Sigmoid colon (tissue), 7 donors: ENCODE results near the gene TMEM225B. TPM values are rescaled to one million over a fixed set of nuclear protein-coding genes. Genes with fewer than 3 reads are reported as not detected.

Experiments
- DNase-seq: peaks from one replicate; pipeline ENCODE4 v3.0.0-alpha.2; 2019
- H3K27ac ChIP-seq, 4 donors: fragments of 200-600 bp; sonication (generic); one replicate each; pipeline ENCODE4 v1.5.1; 2016 to 2019; ENCODE audit warnings: mild to moderate bottlenecking in 1 of 4
- H3K27me3 ChIP-seq, 3 donors: fragments of 200-600 bp; sonication (generic); one replicate each; pipeline ENCODE4 v1.5.1; 2019; ENCODE audit warnings: mild to moderate bottlenecking in 1 of 3
- H3K36me3 ChIP-seq, 4 donors: fragments of 200-600 bp; sonication (generic); one replicate each; pipeline ENCODE4 v1.5.1; 2016 to 2019
- H3K4me1 ChIP-seq, 4 donors: fragments of 200-600 bp; sonication (generic); one replicate each; pipeline ENCODE4 v1.5.1; 2017 to 2019
- H3K4me3 ChIP-seq, 4 donors: fragments of 200-600 bp; sonication (generic); one replicate each; pipeline ENCODE4 v1.5.1; 2017 to 2019; ENCODE audit warnings: mild to moderate bottlenecking in 2 of 4, moderate library complexity in 1 of 4
- H3K9me3 ChIP-seq, 4 donors: fragments of 200-600 bp in 3 of 4; sonication (generic) in 3 of 4; one replicate each; pipeline versions ENCODE4 v1.5.1 to v1.6.1; 2013 to 2019
- EP300 ChIP-seq, 4 donors: sonication (generic); formaldehyde crosslinking; IDR thresholded peaks; one replicate each; pipeline ENCODE4 v1.6.1; 2017; ENCODE audit warnings: antibody characterized with exemption in 4 of 4
- POLR2A ChIP-seq, 2 donors: fragments of 450-650 bp; IDR thresholded peaks; one replicate each; pipeline ENCODE4 v1.6.1; 2016; ENCODE audit warnings: antibody characterized with exemption in 2 of 2, mild to moderate bottlenecking in 2 of 2, moderate library complexity in 2 of 2
- POLR2AphosphoS5 ChIP-seq, 4 donors: sonication (generic); formaldehyde crosslinking; IDR thresholded peaks; one replicate each; pipeline ENCODE4 v1.6.1; 2017; ENCODE audit warnings: antibody characterized with exemption in 4 of 4
- WGBS, 2 donors: extraction: QIAGEN DNeasy Blood & Tissue Kit; methylation state at CpG; one replicate each; pipeline ENCODE4 v1.1.7; 2013; 5-methylcytosine and 5-hydroxymethylcytosine counted together
- intact Hi-C: fragments of 100-400 bp; cut with DNase I; formaldehyde crosslinking; loops from one replicate; pipeline ENCODE4 v1.15.1; 2023
- polyA plus RNA-seq, 3 donors: library from polyadenylated mRNA; stranded (reverse); fragments of 200-250 nt; gene quantifications; one replicate each; pipeline ENCODE4 v1.2.3, GENCODE V29; 2013
- total RNA-seq, 4 donors: library from RNA; depleted of rRNA; stranded (reverse); fragments of >200 nt; gene quantifications; one replicate each; pipeline ENCODE4 v1.1.0, GENCODE V29; 2016
- TF ChIP-seq, protein P1 (sequence below), 4 experiments: fragments of 450-650 bp in 3 of 4; fragments of 200-600 bp in 1 of 4; IDR thresholded peaks; one replicate each; pipeline ENCODE4 v1.5.1; 2016 to 2019; ENCODE audit warnings: antibody characterized with exemption in 4 of 4, mild to moderate bottlenecking in 3 of 4, moderate library complexity in 2 of 4
- donor health status: healthy with polysubstance abuse.
- donor health status: Bipolar disorder and iron deficiency.
- donor health status: healthy.

The TMEM225B gene
- total and polyA plus RNA-seq, 7 donors, result 0.38 to 1.8 (median 0.41) TPM; not detected in 4

DNA sequence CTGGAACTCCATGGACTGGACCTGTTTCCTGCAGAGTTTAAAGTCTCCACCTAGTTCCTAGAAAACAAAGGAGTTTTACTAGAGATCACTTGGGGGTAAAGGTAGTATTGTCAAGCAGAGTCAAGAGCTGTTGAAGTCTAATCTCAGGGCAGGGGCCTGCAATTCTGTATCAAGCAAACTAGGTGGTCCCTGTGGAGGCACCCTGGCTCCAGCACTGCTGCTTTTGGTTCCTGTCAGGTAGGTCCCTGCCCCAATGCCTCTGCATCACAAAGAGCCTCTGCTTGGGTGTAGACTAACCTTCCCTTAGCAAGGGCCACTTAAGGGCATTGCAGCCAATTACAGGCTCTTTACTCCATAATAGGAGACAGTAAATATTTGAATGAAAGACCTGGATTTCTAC lies 41.2 kb downstream of the TMEM225B start:
- Histone ChIP-seq H3K27ac (no peak overlapping the region), H3K27me3 (no peaks in the 10 kb centered on the region), H3K4me3 (no peak overlapping the region), H3K4me1 (no peaks in the 10 kb centered on the region), H3K36me3 (peaks cover 0 to 7% (median under 1%) of the 10 kb centered on the region in 4 donors), H3K9me3 (no peaks in the 10 kb centered on the region)
- no peak for DNase-seq
- intact Hi-C loops, result no loop called here
- TF ChIP-seq, protein P1, sequence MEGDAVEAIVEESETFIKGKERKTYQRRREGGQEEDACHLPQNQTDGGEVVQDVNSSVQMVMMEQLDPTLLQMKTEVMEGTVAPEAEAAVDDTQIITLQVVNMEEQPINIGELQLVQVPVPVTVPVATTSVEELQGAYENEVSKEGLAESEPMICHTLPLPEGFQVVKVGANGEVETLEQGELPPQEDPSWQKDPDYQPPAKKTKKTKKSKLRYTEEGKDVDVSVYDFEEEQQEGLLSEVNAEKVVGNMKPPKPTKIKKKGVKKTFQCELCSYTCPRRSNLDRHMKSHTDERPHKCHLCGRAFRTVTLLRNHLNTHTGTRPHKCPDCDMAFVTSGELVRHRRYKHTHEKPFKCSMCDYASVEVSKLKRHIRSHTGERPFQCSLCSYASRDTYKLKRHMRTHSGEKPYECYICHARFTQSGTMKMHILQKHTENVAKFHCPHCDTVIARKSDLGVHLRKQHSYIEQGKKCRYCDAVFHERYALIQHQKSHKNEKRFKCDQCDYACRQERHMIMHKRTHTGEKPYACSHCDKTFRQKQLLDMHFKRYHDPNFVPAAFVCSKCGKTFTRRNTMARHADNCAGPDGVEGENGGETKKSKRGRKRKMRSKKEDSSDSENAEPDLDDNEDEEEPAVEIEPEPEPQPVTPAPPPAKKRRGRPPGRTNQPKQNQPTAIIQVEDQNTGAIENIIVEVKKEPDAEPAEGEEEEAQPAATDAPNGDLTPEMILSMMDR (IDR thresholded peaks at IDR 0.05), result no peak
- TF ChIP-seq EP300 (IDR thresholded peaks at IDR 0.05), result no peak
- TF ChIP-seq POLR2AphosphoS5 (IDR thresholded peaks at IDR 0.05), result no peak
- TF ChIP-seq POLR2A (IDR thresholded peaks at IDR 0.05), result no peak

DNA sequence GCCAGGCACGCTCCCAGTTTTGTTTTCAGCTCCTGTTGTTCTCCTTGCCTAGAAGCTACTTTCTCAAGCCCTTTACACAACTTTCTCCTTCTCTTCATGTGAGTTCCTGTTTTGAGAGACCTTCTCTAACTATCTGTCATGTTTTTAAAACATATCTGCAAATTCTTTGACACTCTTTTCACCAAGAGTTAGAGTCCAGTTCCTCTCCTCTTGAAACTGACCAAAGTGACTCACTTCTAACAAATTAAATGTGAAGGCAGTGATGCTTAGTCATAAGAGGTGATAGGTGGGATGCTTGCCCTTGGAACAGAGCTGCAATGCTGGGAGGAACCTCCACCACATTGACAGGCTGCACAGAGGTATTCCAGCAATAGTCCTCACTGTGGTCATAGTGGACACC lies 44.0 kb downstream of the TMEM225B start:
- H3K27me3 ChIP-seq, result no peaks in the 10 kb centered on the region
- TF ChIP-seq POLR2AphosphoS5 (IDR thresholded peaks at IDR 0.05) (no peak), POLR2A (IDR thresholded peaks at IDR 0.05) (no peak), EP300 (IDR thresholded peaks at IDR 0.05) (no peak)
- TF ChIP-seq, protein P1 (IDR thresholded peaks at IDR 0.05), result no peak
- H3K4me1 ChIP-seq, result no peaks in the 10 kb centered on the region
- H3K9me3 ChIP-seq, result no peaks in the 10 kb centered on the region
- H3K4me3 ChIP-seq, result no peak overlapping the region
- intact Hi-C loops, result no loop called here
- WGBS, 2 donors, result 93 to 96% methylated on average over 1 of the region's 1 CpG
- no peak for DNase-seq
- no peak overlapping the region for H3K27ac ChIP-seq
- peaks cover 0 to 20% (median 8%) of the 10 kb centered on the region in 4 donors for H3K36me3 ChIP-seq

DNA sequence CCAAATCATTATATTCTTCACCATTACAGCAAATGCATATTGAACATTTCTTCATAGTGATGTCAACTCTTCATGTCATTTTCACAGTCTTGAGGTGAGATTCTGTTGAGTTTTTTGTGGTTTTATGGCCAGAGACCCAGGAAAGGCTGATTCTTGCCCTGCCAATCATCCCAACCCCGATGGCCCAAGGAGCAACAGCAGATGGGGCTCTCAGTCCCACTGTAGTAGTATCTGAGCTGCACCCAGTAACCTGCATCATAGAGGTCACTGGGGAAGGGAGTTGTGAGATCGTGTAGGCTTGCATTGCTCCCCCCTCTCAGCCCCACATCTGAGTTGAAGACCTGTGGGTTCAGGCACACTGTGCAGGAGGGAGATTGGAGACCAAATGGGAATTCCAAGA lies 45.4 kb downstream of the TMEM225B start:
- H3K27ac ChIP-seq, result no peak overlapping the region
- TF ChIP-seq EP300 (IDR thresholded peaks at IDR 0.05) (no peak), POLR2A (IDR thresholded peaks at IDR 0.05) (no peak), POLR2AphosphoS5 (IDR thresholded peaks at IDR 0.05) (no peak)
- TF ChIP-seq, protein P1 (IDR thresholded peaks at IDR 0.05), result no peak
- no peaks in the 10 kb centered on the region for H3K9me3 ChIP-seq
- no peak for DNase-seq
- H3K4me3 ChIP-seq, result no peak overlapping the region
- peaks cover 0 to 20% (median 8%) of the 10 kb centered on the region in 4 donors for H3K36me3 ChIP-seq
- WGBS, 2 donors, result 93 to 96% methylated on average over 2 of the region's 2 CpGs
- no peaks in the 10 kb centered on the region for H3K4me1 ChIP-seq
- intact Hi-C loops, result no loop called here
- H3K27me3 ChIP-seq, result no peaks in the 10 kb centered on the region

DNA sequence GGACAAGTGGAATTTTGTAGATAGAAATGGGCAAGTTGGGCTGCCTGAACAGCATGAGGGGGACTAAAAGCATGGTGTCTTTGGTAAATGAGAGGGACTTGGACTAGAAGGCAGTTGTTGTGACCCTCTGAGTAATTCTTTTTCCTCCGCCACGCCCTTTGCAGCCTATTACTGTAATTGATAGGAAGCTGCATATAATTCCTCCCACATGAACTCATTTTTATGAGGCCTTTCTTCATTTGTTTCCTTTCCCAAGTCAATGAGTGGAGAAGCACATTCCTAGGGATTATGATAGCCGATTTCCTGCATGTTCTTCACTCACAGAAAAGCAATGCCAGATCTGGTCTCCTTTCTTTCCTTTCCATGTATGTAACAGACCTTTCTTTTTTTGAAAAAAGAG lies 46.4 kb downstream of the TMEM225B start:
- Histone ChIP-seq H3K27me3 (no peaks in the 10 kb centered on the region), H3K4me3 (no peak overlapping the region), H3K27ac (no peak overlapping the region), H3K9me3 (no peaks in the 10 kb centered on the region), H3K36me3 (peaks cover 0 to 17% (median 8%) of the 10 kb centered on the region in 4 donors), H3K4me1 (no peaks in the 10 kb centered on the region)
- intact Hi-C loops, result no loop called here
- 90 to 92% methylated on average over 3 of the region's 3 CpGs for WGBS, 2 donors
- no peak for DNase-seq
- TF ChIP-seq POLR2A (IDR thresholded peaks at IDR 0.05) (no peak), POLR2AphosphoS5 (IDR thresholded peaks at IDR 0.05) (no peak), EP300 (IDR thresholded peaks at IDR 0.05) (no peak)
- TF ChIP-seq, protein P1 (IDR thresholded peaks at IDR 0.05), result no peak

DNA sequence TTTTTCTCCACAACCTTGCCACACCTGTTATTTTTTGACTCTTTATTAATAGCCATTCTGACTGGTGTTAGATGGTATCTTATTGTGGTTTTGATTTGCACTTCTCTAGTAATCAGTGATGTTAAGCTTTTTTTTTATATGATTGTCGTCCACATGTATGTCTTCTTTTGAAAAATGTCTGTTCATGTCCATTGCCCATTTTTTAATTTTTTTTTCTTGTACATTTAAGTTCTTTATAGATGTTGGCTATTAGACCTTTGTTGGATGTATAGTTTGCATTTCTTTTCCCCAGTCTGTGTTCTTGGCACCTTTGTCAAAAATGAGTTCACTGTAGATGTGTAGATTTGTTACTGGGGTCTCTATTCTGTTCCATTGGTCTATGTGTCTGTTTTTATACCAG lies 47.5 kb downstream of the TMEM225B start:
- H3K4me3 ChIP-seq, result no peak overlapping the region
- no peak overlapping the region for H3K27ac ChIP-seq
- intact Hi-C loops, result no loop called here
- no peaks in the 10 kb centered on the region for H3K4me1 ChIP-seq
- no peaks in the 10 kb centered on the region for H3K27me3 ChIP-seq
- DNase-seq, result no peak
- WGBS, 2 donors, result 97 to 98% methylated on average over 1 of the region's 1 CpG
- H3K9me3 ChIP-seq, result no peaks in the 10 kb centered on the region
- H3K36me3 ChIP-seq, result peaks cover 0 to 18% (median 8%) of the 10 kb centered on the region in 4 donors
- no peak for TF ChIP-seq EP300 (IDR thresholded peaks at IDR 0.05)
- TF ChIP-seq POLR2A (IDR thresholded peaks at IDR 0.05), result no peak
- TF ChIP-seq, protein P1 (IDR thresholded peaks at IDR 0.05), result no peak
- TF ChIP-seq POLR2AphosphoS5 (IDR thresholded peaks at IDR 0.05), result no peak
